GM12873 (cell line): Measurements from ENCODE around the gene CRELD1.

ENCODE experiments used
- CTCF ChIP-seq: IDR thresholded peaks from 2 replicates; pipeline ENCODE4 v1.5.1; 2012; ENCODE audit warnings: low read depth, mild to moderate bottlenecking, moderate library complexity, low read length, control low read depth; ENCODE audit not compliant: insufficient read depth; ENCODE audit errors: missing control alignments

The CRELD1 gene

GRCh38 chr3:9902372-9903237 is 31.0 kb upstream of the CRELD1 start, which contains the start of gene IL17RE:
TSS of gene IL17RE (plus strand) at chr3:9902848. CDS start at chr3:9902933, 85 bp downstream.
- no peak for TF ChIP-seq CTCF

- no peak for TF ChIP-seq CTCF
Measured at GRCh38 chr3:9903238-9903624, 30.4 kb upstream of the CRELD1 start.

GRCh38 chr3:9903904-9904303 is 29.7 kb upstream of the CRELD1 start:
- TF ChIP-seq CTCF = no peak

- no peak for TF ChIP-seq CTCF
Measured at GRCh38 chr3:9906480-9906879, 27.2 kb upstream of the CRELD1 start.

GRCh38 chr3:9908286-9908685 is 25.3 kb upstream of the CRELD1 start:
- no peak for TF ChIP-seq CTCF

GRCh38 chr3:9909221-9910013 is 24.2 kb upstream of the CRELD1 start:
- TF ChIP-seq CTCF = no peak

- TF ChIP-seq CTCF = no peak
Measured at GRCh38 chr3:9911863-9912262, 21.8 kb upstream of the CRELD1 start.
